ENCODE measurements around the gene TSPAN18.

DNA sequence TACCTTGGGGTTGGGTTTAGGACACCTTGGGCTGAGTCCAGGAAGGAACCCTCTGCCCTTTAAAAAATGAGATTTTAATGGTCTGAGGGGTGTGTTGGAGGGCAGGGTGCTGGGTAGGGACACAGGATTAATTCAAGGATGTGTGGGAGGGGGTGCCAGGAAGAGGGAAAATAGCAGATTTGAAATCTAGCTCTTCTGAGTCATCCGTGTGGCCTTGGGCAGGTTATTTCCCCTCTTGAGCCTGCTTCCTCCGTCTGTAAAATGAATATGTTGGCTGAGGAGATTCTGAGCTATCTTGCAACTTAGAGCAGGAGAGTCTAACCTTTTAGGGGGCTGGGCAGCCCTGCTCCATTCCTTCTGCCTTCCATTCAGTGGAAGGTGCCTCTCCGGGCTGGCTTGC, 3.0 kb downstream of the TSPAN18 start:
- TF ChIP-seq, protein P1, sequence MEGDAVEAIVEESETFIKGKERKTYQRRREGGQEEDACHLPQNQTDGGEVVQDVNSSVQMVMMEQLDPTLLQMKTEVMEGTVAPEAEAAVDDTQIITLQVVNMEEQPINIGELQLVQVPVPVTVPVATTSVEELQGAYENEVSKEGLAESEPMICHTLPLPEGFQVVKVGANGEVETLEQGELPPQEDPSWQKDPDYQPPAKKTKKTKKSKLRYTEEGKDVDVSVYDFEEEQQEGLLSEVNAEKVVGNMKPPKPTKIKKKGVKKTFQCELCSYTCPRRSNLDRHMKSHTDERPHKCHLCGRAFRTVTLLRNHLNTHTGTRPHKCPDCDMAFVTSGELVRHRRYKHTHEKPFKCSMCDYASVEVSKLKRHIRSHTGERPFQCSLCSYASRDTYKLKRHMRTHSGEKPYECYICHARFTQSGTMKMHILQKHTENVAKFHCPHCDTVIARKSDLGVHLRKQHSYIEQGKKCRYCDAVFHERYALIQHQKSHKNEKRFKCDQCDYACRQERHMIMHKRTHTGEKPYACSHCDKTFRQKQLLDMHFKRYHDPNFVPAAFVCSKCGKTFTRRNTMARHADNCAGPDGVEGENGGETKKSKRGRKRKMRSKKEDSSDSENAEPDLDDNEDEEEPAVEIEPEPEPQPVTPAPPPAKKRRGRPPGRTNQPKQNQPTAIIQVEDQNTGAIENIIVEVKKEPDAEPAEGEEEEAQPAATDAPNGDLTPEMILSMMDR (conservative IDR thresholded peaks at IDR 0.05; ENCODE audit: low read length), result no peak
- no peak for TF ChIP-seq EZH2phosphoT487 (IDR thresholded peaks at IDR 0.05; ENCODE audit: borderline replicate concordance, low read depth, low read length)
